IPS-NIHi11 (cell line): ENCODE measurements around the gene KRTAP9-6.
"Not testable (repeated sequence)": the region's sequence is repeated elsewhere in the genome, so short reads cannot be mapped to it uniquely, and the experiment has no call there.

Experiments used
- DNase-seq: peaks from one replicate; pipeline ENCODE4 v3.0.0; 2012; ENCODE audit warnings: mixed read lengths, low spot score

KRTAP9-6 gene

DNA sequence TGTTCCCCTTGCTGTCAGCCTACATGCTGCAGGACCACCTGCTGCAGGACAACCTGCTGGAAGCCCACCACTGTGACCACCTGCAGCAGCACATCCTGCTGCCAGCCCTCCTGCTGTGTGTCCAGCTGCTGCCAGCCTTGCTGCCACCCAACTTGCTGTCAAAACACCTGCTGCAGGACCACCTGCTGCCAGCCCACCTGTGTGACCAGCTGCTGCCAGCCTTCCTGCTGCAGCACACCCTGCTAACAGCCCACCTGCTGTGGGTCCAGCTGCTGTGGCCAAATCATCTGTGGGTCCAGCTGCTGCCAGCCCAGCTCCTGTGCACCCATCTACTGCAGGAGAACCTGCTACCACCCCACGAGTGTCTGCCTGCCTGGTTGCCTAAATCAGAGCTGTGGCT is 6.1 kb downstream of the KRTAP9-6 start:
- not testable (repeated sequence) for DNase-seq

DNA sequence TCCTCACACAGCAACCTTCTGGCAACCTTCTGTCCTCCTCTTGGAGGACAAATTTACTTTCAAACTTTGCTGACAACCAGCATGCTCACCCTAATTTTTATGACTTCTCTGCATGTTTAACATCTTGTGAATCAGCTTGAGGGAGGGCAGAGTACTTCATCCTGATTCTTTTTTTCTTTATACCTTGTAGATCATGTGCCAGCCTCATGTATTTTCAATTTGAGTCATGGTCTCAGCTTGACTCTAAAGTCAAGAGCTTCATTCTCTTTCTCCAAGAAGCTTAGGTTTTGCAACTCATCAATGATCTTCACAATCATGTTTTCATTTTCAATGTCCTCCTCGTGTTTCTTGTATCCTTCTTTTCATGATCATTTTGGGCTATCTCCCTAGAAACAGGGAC is 6.7 kb downstream of the KRTAP9-6 start:
- DNase-seq, result no peak

DNA sequence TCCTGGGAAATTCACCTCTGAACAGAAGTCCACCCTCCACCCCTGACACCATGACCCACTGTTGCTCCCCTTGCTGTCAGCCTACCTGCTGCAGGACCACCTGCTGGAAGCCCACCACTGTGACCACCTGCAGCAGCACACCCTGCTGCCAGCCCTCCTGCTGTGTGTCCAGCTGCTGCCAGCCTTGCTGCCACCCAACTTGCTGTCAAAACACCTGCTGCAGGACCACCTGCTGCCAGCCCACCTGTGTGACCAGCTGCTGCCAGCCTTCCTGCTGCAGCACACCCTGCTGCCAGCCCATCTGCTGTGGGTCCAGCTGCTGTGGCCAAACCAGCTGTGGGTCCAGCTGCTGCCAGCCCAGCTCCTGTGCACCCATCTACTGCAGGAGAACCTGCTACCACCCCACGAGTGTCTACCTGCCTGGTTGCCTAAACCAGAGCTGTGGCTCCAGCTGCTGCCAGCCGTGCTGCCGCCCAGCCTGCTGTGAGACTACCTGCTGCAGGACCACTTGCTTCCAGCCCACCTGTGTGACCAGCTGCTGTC is 10.5 kb downstream of the KRTAP9-6 start, which contains the start of gene KRTAP9-7:
KRTAP9-7 (plus strand) TSS at position 51 of the 543 bp plus-strand sequence; CDS start at position 51, 0 bp downstream.
- DNase-seq, result not testable (repeated sequence)

DNA sequence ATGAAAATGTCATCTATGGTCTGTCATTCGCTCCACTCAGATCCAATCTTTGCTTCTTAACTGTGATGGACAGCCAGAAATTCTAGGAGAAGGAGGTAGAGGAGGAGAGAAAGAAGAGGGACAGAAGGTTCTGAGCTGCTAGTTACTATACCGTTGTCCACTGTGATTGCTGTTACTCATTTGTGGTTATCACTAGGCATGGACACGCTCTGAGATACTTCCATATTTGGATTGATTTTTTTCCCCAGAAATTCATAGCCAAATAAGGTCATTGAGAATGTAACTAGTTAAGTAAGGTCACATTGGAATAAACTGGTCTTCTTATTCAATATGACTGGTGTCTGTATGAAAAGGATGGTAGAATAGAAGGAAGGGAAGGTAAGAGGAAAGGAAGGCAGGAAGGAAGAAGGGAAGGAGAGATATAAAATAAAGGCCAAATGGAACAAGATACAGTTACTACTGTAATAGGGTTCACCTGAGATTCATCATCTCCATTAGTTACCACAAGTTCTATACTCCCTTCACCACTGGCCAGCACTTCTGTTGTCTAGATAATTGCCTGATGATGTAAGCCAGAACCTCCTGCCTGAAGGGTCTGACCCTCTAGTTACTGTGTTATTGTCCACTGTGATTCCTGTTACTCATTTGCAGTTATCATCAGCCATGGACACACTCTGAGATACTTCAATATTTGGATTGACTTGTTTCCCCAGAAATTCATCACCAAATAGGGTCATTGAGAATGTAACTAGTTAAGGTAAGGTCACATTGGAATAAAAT is 13.2 kb downstream of the KRTAP9-6 start:
- DNase-seq, result no peak

- no peak for DNase-seq
Observed at GRCh38 chr17:41284043-41284442, 18.9 kb downstream of the KRTAP9-6 start.

DNA sequence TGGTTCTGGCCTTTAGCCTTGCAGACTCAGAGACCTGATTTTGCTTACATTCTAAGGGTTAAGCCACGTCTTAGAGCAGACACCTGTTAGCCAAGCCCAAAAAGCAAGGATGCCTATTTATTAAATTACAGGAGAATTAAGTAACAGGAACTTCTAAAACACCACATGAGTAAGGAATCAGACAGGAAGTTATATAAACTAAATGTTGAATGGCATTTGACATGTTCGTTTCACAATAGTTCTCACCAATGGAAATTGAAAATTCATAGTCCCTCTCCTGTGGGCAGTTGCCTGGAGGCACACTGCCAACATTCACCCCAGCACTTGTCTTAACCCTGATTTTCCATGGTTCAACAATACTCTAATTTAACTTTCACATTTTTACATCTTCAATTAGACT is 19.4 kb downstream of the KRTAP9-6 start:
- no peak for DNase-seq

GRCh38 chr17:41287050-41287449 is 21.9 kb downstream of the KRTAP9-6 start:
- DNase-seq, result no peak

- no peak for DNase-seq
Observed at GRCh38 chr17:41294016-41294415, 28.8 kb downstream of the KRTAP9-6 start.

DNA sequence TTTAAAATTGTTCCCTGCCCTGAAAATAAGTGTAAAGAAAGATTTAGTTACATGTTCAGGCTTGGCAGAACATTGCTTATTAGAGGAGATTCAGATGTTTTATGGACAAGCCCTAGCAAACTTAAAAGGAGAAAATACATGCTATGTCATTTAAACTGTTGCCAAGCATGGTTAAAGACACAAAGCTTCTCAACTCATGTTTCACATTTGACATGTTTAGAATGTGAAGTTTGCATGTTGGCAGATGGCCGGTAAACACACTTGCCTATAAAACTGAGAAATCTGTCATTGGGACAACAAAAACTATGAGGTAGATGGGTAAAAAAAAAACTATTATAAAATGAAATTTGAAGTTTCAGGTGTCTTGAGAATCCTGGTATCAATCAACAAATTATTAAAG is 31.7 kb downstream of the KRTAP9-6 start:
- no peak for DNase-seq

DNA sequence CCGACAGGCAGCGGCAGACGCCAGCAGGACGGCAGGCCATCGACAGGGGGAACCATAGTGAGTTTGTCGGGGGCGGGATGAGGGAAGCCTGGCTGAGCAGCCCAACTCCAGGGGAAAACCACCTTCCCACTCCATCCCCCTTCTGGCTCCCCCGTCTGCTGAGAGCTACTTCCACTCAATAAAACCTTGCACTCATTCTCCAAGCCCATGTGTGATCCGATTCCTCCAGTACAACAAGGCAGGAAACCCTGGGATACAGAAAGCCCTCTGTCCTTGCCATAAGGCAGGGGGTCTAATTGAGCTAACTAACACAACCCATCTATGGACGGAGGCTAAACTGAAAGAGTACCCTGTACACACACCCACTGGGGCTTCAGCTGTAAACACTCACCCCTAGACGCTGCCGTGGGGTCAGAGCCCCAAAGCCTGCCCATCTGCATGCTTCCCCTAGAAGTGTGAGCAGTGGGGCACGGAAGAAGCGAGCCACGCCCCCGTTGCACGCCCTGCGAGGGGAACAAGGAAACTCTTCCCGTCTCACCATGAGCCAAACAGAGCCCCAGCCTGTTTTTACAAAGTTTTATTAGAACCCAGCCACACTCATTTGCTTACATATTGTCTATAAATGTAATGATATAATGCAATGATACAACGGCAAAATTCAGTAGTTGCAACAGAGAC is 33.4 kb downstream of the KRTAP9-6 start:
- DNase-seq, result no peak

DNA sequence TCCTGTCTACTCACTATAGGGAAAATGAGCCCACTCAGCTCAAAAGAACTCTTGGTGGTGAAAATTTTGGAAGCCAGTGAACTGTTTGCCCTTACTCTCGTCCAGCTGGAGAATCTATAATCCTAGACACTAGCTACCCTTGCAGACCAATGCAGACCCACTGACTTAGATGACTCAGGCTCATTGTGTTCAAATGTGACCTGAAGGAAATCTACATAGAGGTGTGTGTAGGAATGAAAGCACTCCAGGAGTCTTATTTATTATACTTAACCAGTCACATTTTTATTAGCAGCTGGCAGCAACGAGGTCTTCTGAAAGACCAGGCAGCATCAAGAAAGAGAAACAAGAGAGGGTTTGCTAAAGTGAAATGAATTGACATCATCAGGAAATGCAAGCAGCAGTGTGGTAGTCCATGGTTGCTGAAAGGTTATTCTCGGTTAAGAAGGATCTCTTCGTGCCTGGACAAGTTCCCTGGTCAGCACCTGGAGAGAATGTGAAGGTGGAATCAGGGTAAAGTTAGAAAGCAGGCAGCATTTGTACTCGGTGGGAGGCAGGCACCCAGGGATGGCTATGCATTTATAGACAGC is 36.1 kb downstream of the KRTAP9-6 start:
- DNase-seq, result no peak

- DNase-seq, result no peak
Observed at GRCh38 chr17:41301916-41302901, 37.0 kb downstream of the KRTAP9-6 start, which contains the start of gene KRTAP29-1. Gene KRTAP29-1, minus strand, starts transcription at chr17:41302851. Its CDS starts 0 bp downstream, at chr17:41302851.

GRCh38 chr17:41302981-41303380 is 37.8 kb downstream of the KRTAP9-6 start:
- no peak for DNase-seq

- DNase-seq, result no peak
Observed at GRCh38 chr17:41304091-41304490, 38.9 kb downstream of the KRTAP9-6 start.

DNA sequence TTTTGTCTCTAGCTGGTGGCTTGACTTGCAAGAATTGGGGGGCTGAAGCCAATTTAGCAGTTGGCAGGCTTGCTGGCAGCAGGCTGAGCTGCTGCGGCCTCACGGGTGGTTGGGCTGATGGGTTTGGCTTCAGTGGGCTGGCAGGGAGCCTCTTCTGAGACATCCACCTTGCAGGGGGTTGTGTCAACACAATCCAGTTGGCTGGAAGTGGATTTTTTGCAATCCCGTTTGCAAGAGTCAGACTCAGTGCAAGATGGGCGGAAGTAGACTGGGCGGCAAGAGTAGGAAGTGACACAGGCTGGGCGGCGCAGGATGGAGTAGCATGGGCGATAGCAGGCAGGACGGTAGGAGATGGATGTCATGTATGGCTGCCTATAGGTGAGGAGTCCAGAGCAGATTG is 42.5 kb downstream of the KRTAP9-6 start:
- no peak for DNase-seq

- DNase-seq, result no peak
Observed at GRCh38 chr17:41308251-41308917, 43.2 kb downstream of the KRTAP9-6 start.

GRCh38 chr17:41308918-41309359 is 43.8 kb downstream of the KRTAP9-6 start, which contains the start of gene KRTAP16-1:
Gene KRTAP16-1, minus strand, starts transcription at chr17:41309309. Its CDS starts 56 bp downstream, at chr17:41309253.
- DNase-seq, result no peak

DNA sequence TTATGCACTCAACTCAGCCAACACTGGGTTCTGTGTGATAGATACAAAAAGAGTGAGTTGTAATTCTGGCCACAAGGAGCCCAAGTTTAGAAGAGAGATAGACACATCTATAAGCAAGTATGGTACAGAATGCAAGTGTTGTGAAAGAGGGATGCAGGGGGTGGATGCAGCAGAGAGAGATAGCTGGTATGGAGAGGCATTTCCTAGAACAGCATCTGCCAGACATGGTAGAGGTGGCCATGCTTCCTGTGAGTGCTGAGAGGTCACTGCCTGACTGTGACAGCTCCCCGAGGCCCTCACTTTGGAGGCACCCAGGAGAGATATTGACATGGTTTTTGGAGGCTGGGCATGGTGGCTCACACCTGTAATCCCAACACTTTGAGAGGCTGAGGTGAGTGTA is 45.9 kb downstream of the KRTAP9-6 start:
- DNase-seq, result no peak

GRCh38 chr17:41315204-41315794 is 50.1 kb downstream of the KRTAP9-6 start, which contains the start of gene KRTAP17-1:
Gene KRTAP17-1, minus strand, starts transcription at chr17:41315710. Its CDS starts 60 bp downstream, at chr17:41315650.
- no peak for DNase-seq
